22Rv1 (cell line): ENCODE results near the gene SLC6A11.

ENCODE experiments used
- ZFX ChIP-seq: fragments of 450-650 bp; IDR thresholded peaks from 2 replicates; pipeline ENCODE4 v1.6.1; 2017; ENCODE audit warnings: antibody characterized with exemption, borderline replicate concordance
- TF ChIP-seq, protein P1 (sequence below): fragments of 450-650 bp; IDR thresholded peaks from 2 replicates; pipeline ENCODE4 v1.5.1; 2017; ENCODE audit warnings: mild to moderate bottlenecking

DNA sequence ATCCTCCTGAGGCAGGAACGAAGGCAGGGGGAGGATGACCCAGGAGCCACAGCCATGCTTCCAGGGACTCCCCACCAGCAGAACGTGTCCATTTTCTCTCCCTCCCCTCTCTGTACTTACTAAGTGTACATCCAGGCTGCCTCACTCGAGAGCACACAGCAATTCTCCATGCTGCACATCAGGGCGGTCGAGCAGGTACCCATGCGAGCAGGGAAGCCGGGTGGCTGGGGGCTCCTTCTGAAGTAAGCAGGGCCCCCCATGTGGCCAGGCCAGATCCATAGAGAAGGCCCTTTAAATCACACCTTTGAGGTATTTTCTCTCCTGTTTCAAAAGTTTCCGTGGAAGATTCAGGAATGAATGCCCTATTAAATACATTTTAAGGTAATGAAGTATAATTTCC is 41.2 kb upstream of the SLC6A11 start:
- TF ChIP-seq, protein P1, sequence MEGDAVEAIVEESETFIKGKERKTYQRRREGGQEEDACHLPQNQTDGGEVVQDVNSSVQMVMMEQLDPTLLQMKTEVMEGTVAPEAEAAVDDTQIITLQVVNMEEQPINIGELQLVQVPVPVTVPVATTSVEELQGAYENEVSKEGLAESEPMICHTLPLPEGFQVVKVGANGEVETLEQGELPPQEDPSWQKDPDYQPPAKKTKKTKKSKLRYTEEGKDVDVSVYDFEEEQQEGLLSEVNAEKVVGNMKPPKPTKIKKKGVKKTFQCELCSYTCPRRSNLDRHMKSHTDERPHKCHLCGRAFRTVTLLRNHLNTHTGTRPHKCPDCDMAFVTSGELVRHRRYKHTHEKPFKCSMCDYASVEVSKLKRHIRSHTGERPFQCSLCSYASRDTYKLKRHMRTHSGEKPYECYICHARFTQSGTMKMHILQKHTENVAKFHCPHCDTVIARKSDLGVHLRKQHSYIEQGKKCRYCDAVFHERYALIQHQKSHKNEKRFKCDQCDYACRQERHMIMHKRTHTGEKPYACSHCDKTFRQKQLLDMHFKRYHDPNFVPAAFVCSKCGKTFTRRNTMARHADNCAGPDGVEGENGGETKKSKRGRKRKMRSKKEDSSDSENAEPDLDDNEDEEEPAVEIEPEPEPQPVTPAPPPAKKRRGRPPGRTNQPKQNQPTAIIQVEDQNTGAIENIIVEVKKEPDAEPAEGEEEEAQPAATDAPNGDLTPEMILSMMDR: no peak
- TF ChIP-seq ZFX: no peak
